NCI-H1092 treated with DMSO at 0.1 percent for 48 hours (cell line): ENCODE results near the gene ENTPD6.

Source experiments
- DNase-seq: peaks from one replicate; lab custom pipeline; 2025; lab: John Stamatoyannopoulos, UW

Gene ENTPD6

GRCh38 chr20:25188218-25188617 is 7.3 kb upstream of the ENTPD6 start:
- DNase-seq: no peak

- DNase-seq: no peak
Measured at GRCh38 chr20:25191051-25191450, 4.5 kb upstream of the ENTPD6 start.

- DNase-seq: no peak
Measured at GRCh38 chr20:25191689-25192088, 3.8 kb upstream of the ENTPD6 start.

GRCh38 chr20:25193843-25194242 is 1.7 kb upstream of the ENTPD6 start:
- no peak for DNase-seq

- no peak for DNase-seq
Measured at GRCh38 chr20:25194333-25194972, 1.1 kb upstream of the ENTPD6 start.

GRCh38 chr20:25195962-25196785 is 662 bp downstream of the ENTPD6 start:
- no peak for DNase-seq

- DNase-seq: peak; percentile 31
Measured at GRCh38 chr20:25196786-25197120, 1.2 kb downstream of the ENTPD6 start.

- no peak for DNase-seq
Measured at GRCh38 chr20:25197183-25197869, 1.8 kb downstream of the ENTPD6 start.

- DNase-seq: no peak
Measured at GRCh38 chr20:25197870-25198190, 2.3 kb downstream of the ENTPD6 start.

GRCh38 chr20:25198663-25199383 is 3.3 kb downstream of the ENTPD6 start:
- no peak for DNase-seq

GRCh38 chr20:25199473-25200260 is 4.2 kb downstream of the ENTPD6 start:
- no peak for DNase-seq

- DNase-seq: no peak
Measured at GRCh38 chr20:25203089-25203488, 7.6 kb downstream of the ENTPD6 start.

GRCh38 chr20:25203871-25204320 is 8.4 kb downstream of the ENTPD6 start:
- DNase-seq: no peak

GRCh38 chr20:25204550-25205276 is 9.2 kb downstream of the ENTPD6 start:
- no peak for DNase-seq

GRCh38 chr20:25205277-25206062 is 10.0 kb downstream of the ENTPD6 start:
- no peak for DNase-seq

GRCh38 chr20:25206063-25206403 is 10.5 kb downstream of the ENTPD6 start:
- DNase-seq: no peak

GRCh38 chr20:25206548-25206947 is 11.0 kb downstream of the ENTPD6 start:
- no peak for DNase-seq

GRCh38 chr20:25207149-25207959 is 11.8 kb downstream of the ENTPD6 start:
- no peak for DNase-seq

- DNase-seq: no peak
Measured at GRCh38 chr20:25207960-25208534, 12.5 kb downstream of the ENTPD6 start.
